GM21529 (cell line): ENCODE data around the gene FABP6.
"Not testable (repeated sequence)": the region's sequence is repeated elsewhere in the genome, so short reads cannot be mapped to it uniquely, and the experiment has no call there.

Experiments used
- ATAC-seq: cut with Tn5 transposase; IDR thresholded peaks from one replicate; pipeline ENCODE4 v1.9.1; 2021; ENCODE audit not compliant: unreplicated experiment

Gene FABP6

GRCh38 chr5:160219356-160219755, 9.9 kb upstream of the FABP6 start:
- no peak for ATAC-seq

- no peak for ATAC-seq
These were observed 8.2 kb upstream of the FABP6 start for GRCh38 chr5:160221082-160221481.

- ATAC-seq, result no peak
These were observed 2.3 kb upstream of the FABP6 start for GRCh38 chr5:160227012-160227411.

- peak; percentile 62 for ATAC-seq
These were observed 1.6 kb downstream of the FABP6 start for GRCh38 chr5:160230686-160231527.

- no peak for ATAC-seq
These were observed 2.6 kb downstream of the FABP6 start for GRCh38 chr5:160231783-160232342.

GRCh38 chr5:160233215-160233614, 3.9 kb downstream of the FABP6 start:
- ATAC-seq, result no peak

GRCh38 chr5:160235731-160236130, 6.4 kb downstream of the FABP6 start:
- no peak for ATAC-seq

- no peak for ATAC-seq
These were observed 8.3 kb downstream of the FABP6 start for GRCh38 chr5:160237571-160238093.

GRCh38 chr5:160240350-160240749, 11.0 kb downstream of the FABP6 start:
- no peak for ATAC-seq

- ATAC-seq, result no peak
These were observed 12.8 kb downstream of the FABP6 start for GRCh38 chr5:160242145-160242544.

- no peak for ATAC-seq
These were observed 16.3 kb downstream of the FABP6 start for GRCh38 chr5:160245506-160246086.

- ATAC-seq, result not testable (repeated sequence)
These were observed 20.3 kb downstream of the FABP6 start for GRCh38 chr5:160249570-160249969.

- no peak for ATAC-seq
These were observed 20.9 kb downstream of the FABP6 start for GRCh38 chr5:160250226-160250625.

GRCh38 chr5:160250826-160251225, 21.5 kb downstream of the FABP6 start:
- no peak for ATAC-seq

GRCh38 chr5:160251406-160252155, 22.3 kb downstream of the FABP6 start:
- ATAC-seq, result no peak

GRCh38 chr5:160252916-160253315, 23.6 kb downstream of the FABP6 start:
- no peak for ATAC-seq

GRCh38 chr5:160253441-160253840, 24.1 kb downstream of the FABP6 start:
- ATAC-seq, result no peak

- ATAC-seq, result no peak
These were observed 25.4 kb downstream of the FABP6 start for GRCh38 chr5:160254706-160255105.

GRCh38 chr5:160259341-160259740, 30.0 kb downstream of the FABP6 start:
- ATAC-seq, result no peak

GRCh38 chr5:160260006-160260775, 30.9 kb downstream of the FABP6 start:
- ATAC-seq, result peak; percentile 8
